Large intestine (tissue), 3 donors: ENCODE results near the gene SH2D4B. TPM values are rescaled to one million over a fixed set of nuclear protein-coding genes. Genes with fewer than 3 reads are reported as not detected.

Experiments used
- DNase-seq, 2 donors: peaks; one replicate each; pipeline versions ENCODE4 v3.0.0 to v3.0.0-alpha.2; 2013
- H3K27ac ChIP-seq: one replicate; pipeline ENCODE4 v1.5.1; 2013; ENCODE audit warnings: low read length
- H3K27me3 ChIP-seq: 2 replicates; pipeline ENCODE4 v1.6.1; 2013; ENCODE audit warnings: low read length; ENCODE audit not compliant: control insufficient read depth, insufficient read depth
- H3K36me3 ChIP-seq: 2 replicates; pipeline ENCODE4 v1.6.1; 2013; ENCODE audit warnings: low read length; ENCODE audit not compliant: control insufficient read depth, insufficient read depth
- H3K4me1 ChIP-seq: one replicate; pipeline ENCODE4 v1.6.1; 2013; ENCODE audit warnings: low read length; ENCODE audit not compliant: control insufficient read depth, insufficient read depth
- H3K4me3 ChIP-seq: one replicate; pipeline ENCODE4 v1.5.1; 2013; ENCODE audit warnings: low read length
- H3K9me3 ChIP-seq: one replicate; pipeline ENCODE4 v1.6.1; 2013; ENCODE audit warnings: mild to moderate bottlenecking, low read depth, low read length, moderate library complexity; ENCODE audit not compliant: control insufficient read depth
- WGBS: methylation state at CpG from one replicate; pipeline ENCODE4 v1.1.5; 2013; ENCODE audit warnings: low lambda C conversion rate; ENCODE audit not compliant: insufficient coverage; 5-methylcytosine and 5-hydroxymethylcytosine counted together
- polyA plus RNA-seq: library from polyadenylated mRNA; unstranded; fragments of 120-200 nt; gene quantifications from one replicate; pipeline ENCODE4 v1.2.1, GENCODE V29; 2013

Gene SH2D4B
- polyA plus RNA-seq, 1 donor = 0.01 TPM

GRCh38 chr10:80685355-80685754, 147.7 kb downstream of the SH2D4B start:
- H3K4me3 ChIP-seq = no peak overlapping the region
- peak; percentile 44 to 78 for DNase-seq
- H3K9me3 ChIP-seq = no peaks in the 10 kb centered on the region
- H3K4me1 ChIP-seq = peaks cover 8% of the 10 kb centered on the region
- H3K36me3 ChIP-seq = no peaks in the 10 kb centered on the region
- no CpG with 5 or more reads among the region's 4 CpGs for WGBS
- H3K27me3 ChIP-seq = no peaks in the 10 kb centered on the region
- peak overlapping the region; percentile 43 for H3K27ac ChIP-seq

GRCh38 chr10:80686734-80687475, 149.2 kb downstream of the SH2D4B start:
- H3K9me3 ChIP-seq = no peaks in the 10 kb centered on the region
- H3K4me3 ChIP-seq = no peak overlapping the region
- no peak for DNase-seq
- H3K27me3 ChIP-seq = no peaks in the 10 kb centered on the region
- WGBS = no CpG with 5 or more reads among the region's 6 CpGs
- no peaks in the 10 kb centered on the region for H3K36me3 ChIP-seq
- no peak overlapping the region for H3K27ac ChIP-seq
- peaks cover 8% of the 10 kb centered on the region for H3K4me1 ChIP-seq

GRCh38 chr10:80687476-80687789, 149.7 kb downstream of the SH2D4B start:
- no CpG with 5 or more reads among the region's 1 CpG for WGBS
- Histone ChIP-seq H3K36me3 (no peaks in the 10 kb centered on the region), H3K9me3 (no peaks in the 10 kb centered on the region), H3K4me1 (peaks cover 8% of the 10 kb centered on the region), H3K27ac (no peak overlapping the region), H3K4me3 (no peak overlapping the region), H3K27me3 (no peaks in the 10 kb centered on the region)
- DNase-seq = no peak

GRCh38 chr10:80690434-80690833, 152.7 kb downstream of the SH2D4B start:
- Histone ChIP-seq H3K27me3 (no peaks in the 10 kb centered on the region), H3K36me3 (no peaks in the 10 kb centered on the region), H3K27ac (no peak overlapping the region), H3K4me1 (peaks cover 8% of the 10 kb centered on the region), H3K4me3 (no peak overlapping the region), H3K9me3 (no peaks in the 10 kb centered on the region)
- DNase-seq = no peak

- no peak overlapping the region for H3K27ac ChIP-seq
- no peaks in the 10 kb centered on the region for H3K9me3 ChIP-seq
- H3K4me3 ChIP-seq = no peak overlapping the region
- no peak for DNase-seq
- H3K4me1 ChIP-seq = no peaks in the 10 kb centered on the region
- H3K27me3 ChIP-seq = no peaks in the 10 kb centered on the region
- H3K36me3 ChIP-seq = no peaks in the 10 kb centered on the region
These were observed 153.7 kb downstream of the SH2D4B start for GRCh38 chr10:80691441-80691840.

GRCh38 chr10:80693565-80693964, 155.9 kb downstream of the SH2D4B start:
- 67% methylated on average over 3 of the region's 3 CpGs for WGBS
- Histone ChIP-seq H3K4me1 (no peaks in the 10 kb centered on the region), H3K36me3 (no peaks in the 10 kb centered on the region), H3K27ac (no peak overlapping the region), H3K27me3 (no peaks in the 10 kb centered on the region), H3K4me3 (no peak overlapping the region), H3K9me3 (no peaks in the 10 kb centered on the region)
- DNase-seq = no peak

GRCh38 chr10:80694930-80695329, 157.2 kb downstream of the SH2D4B start:
- no peaks in the 10 kb centered on the region for H3K9me3 ChIP-seq
- H3K36me3 ChIP-seq = no peaks in the 10 kb centered on the region
- no peak for DNase-seq
- H3K27me3 ChIP-seq = no peaks in the 10 kb centered on the region
- H3K4me1 ChIP-seq = no peaks in the 10 kb centered on the region
- no peak overlapping the region for H3K4me3 ChIP-seq
- no CpG with 5 or more reads among the region's 5 CpGs for WGBS
- H3K27ac ChIP-seq = no peak overlapping the region

Other genes with a start within 250 kb of the SH2D4B start
- gene MAT1A, start 248.2 kb upstream of the SH2D4B start, polyA plus RNA-seq = 0.10 TPM
- gene DYDC1, start 181.1 kb upstream of the SH2D4B start, polyA plus RNA-seq = not detected
- 0.42 TPM for gene DYDC2, start 181.1 kb upstream of the SH2D4B start, polyA plus RNA-seq
- gene PRXL2A, start 129.4 kb upstream of the SH2D4B start, polyA plus RNA-seq = 99.8 TPM
- 64.7 TPM for gene TSPAN14, start 83.6 kb upstream of the SH2D4B start, polyA plus RNA-seq